AG04450 (cell line): Measurements from ENCODE around the gene CCDC86. TPM values are rescaled to one million over a fixed set of nuclear protein-coding genes. Genes with fewer than 3 reads are reported as not detected.

ENCODE experiments used
- CTCF ChIA-PET: fragments of 300-600, 350-600 bp; formaldehyde crosslinking; extraction: SDS; loops from one replicate; lab custom pipeline; 2022; ENCODE audit warnings: antibody characterized with exemption, inconsistent platforms; lab: Charles Lee
- POLR2A ChIA-PET: fragments of 350-600 bp; formaldehyde crosslinking; extraction: SDS; loops from one replicate; lab custom pipeline; 2021; ENCODE audit warnings: antibody characterized with exemption, inconsistent platforms; lab: Yijun Ruan, JAX
- DNase-seq: peaks from one replicate; pipeline ENCODE4 v3.0.0-alpha.2; 2011; ENCODE audit warnings: low read depth, low spot score
- H3K27ac ChIP-seq: one replicate; pipeline ENCODE4 v1.5.1; 2012; ENCODE audit warnings: low read depth, low read length, control low read depth
- H3K27me3 ChIP-seq: one replicate; pipeline ENCODE4 v1.6.0; 2012; ENCODE audit warnings: low read length; ENCODE audit not compliant: control insufficient read depth, insufficient read depth
- H3K4me3 ChIP-seq: 2 replicates; pipeline ENCODE4 v1.5.1; 2011; ENCODE audit warnings: mild to moderate bottlenecking, low read depth, low read length, control low read depth
- H3K9me3 ChIP-seq: 2 replicates; pipeline ENCODE4 v1.5.1; 2012; ENCODE audit warnings: low read length; ENCODE audit not compliant: control insufficient read depth, insufficient read depth
- polyA plus RNA-seq: library from polyadenylated mRNA; depleted of rRNA; stranded (reverse); fragments of >200 nt; gene quantifications from 2 replicates; pipeline ENCODE4 v1.2.3, GENCODE V29; 2011
- TF ChIP-seq, protein P1 (sequence below): IDR thresholded peaks from 2 replicates; pipeline ENCODE4 v1.5.1; 2011; ENCODE audit warnings: low read depth, low read length, control low read depth, inconsistent platforms

The CCDC86 gene
- polyA plus RNA-seq, 1 experiment = 15.2 TPM

GRCh38 chr11:60879104-60879503 lies 37.2 kb downstream of the CCDC86 start:
- no peak overlapping the region for H3K27ac ChIP-seq
- H3K4me3 ChIP-seq = no peak overlapping the region
- TF ChIP-seq, protein P1, sequence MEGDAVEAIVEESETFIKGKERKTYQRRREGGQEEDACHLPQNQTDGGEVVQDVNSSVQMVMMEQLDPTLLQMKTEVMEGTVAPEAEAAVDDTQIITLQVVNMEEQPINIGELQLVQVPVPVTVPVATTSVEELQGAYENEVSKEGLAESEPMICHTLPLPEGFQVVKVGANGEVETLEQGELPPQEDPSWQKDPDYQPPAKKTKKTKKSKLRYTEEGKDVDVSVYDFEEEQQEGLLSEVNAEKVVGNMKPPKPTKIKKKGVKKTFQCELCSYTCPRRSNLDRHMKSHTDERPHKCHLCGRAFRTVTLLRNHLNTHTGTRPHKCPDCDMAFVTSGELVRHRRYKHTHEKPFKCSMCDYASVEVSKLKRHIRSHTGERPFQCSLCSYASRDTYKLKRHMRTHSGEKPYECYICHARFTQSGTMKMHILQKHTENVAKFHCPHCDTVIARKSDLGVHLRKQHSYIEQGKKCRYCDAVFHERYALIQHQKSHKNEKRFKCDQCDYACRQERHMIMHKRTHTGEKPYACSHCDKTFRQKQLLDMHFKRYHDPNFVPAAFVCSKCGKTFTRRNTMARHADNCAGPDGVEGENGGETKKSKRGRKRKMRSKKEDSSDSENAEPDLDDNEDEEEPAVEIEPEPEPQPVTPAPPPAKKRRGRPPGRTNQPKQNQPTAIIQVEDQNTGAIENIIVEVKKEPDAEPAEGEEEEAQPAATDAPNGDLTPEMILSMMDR = no peak
- no peaks in the 10 kb centered on the region for H3K9me3 ChIP-seq
- ChIA-PET CTCF (no interaction called here), POLR2A (no interaction called here)
- no peak for DNase-seq
- H3K27me3 ChIP-seq = no peaks in the 10 kb centered on the region

- TF ChIP-seq, protein P1 = no peak
- no peaks in the 10 kb centered on the region for H3K9me3 ChIP-seq
- ChIA-PET POLR2A (no interaction called here), CTCF (no interaction called here)
- no peak overlapping the region for H3K4me3 ChIP-seq
- no peak overlapping the region for H3K27ac ChIP-seq
- no peak for DNase-seq
- H3K27me3 ChIP-seq = no peaks in the 10 kb centered on the region
Observed at GRCh38 chr11:60879971-60880588, 38.2 kb downstream of the CCDC86 start.

DNA sequence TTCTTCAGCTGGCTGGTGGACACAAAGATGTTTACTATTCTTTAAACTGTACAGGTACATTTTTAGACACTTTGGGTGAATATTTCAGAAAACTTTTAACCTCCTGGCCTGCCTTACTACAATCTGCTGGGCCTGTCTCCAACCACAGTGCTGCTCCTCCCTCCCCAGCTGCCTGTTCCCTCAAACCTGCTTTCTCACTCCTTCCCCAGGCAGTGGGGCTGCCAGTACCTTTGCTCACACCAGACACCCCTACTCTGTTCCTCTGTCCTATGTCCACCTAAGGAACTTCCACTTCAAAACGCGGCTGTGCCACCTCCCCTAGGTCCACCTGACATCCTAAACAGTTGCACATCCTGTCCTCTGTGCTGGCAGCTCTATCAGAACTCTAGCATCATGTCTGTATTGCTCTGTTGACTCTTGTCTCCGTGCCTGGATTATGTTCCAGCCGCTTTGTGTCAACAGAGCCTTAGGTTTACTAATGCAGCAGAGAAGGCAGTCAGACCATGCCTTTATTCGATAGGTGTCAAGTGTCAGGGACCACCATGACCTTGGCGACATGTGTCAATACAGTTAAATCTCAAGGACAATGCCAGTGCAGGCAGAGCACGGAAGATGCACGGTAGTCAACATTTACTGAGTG lies 38.9 kb downstream of the CCDC86 start:
- DNase-seq = no peak
- CTCF ChIA-PET = no interaction called here
- no peak overlapping the region for H3K4me3 ChIP-seq
- no peaks in the 10 kb centered on the region for H3K27me3 ChIP-seq
- H3K9me3 ChIP-seq = no peaks in the 10 kb centered on the region
- no peak overlapping the region for H3K27ac ChIP-seq
- TF ChIP-seq, protein P1 = no peak
- POLR2A ChIA-PET = no interaction called here

DNA sequence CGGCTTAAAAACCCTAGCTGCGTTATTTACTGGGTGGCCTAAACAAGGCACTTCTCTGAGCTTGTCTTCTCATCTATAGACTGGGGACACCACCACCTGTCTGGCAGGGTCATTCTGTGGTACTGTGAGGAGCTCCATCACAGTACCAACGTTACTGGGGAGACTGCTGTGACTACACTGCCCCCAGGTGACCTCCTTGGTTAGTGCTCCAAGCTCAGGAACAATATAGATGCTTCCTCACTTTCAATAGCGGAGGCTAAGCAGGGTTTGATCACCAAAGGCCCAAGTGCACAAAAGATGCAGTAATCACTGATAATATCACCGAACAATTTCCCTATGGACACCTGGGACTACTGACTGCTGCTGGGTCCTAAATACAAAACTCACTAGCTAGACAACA lies 45.6 kb downstream of the CCDC86 start:
- ChIA-PET CTCF (interaction anchor here (0.6 to 5.9 kb wide), 30 partner anchors 10 to 299 kb away, joined by 3 to 295 read pairs (median 5); partner anchors contain the start of genes CCDC86 and TMEM109), POLR2A (interaction anchor here (1.1 kb wide), 2 partner anchors 15 to 57 kb away, joined by 5 to 6 read pairs; no protein-coding TSS in a partner anchor)
- H3K4me3 ChIP-seq = no peak overlapping the region

GRCh38 chr11:60889869-60890311 lies 48.0 kb downstream of the CCDC86 start:
- H3K27ac ChIP-seq = no peak overlapping the region
- no peak overlapping the region for H3K4me3 ChIP-seq
- TF ChIP-seq, protein P1 = no peak
- CTCF ChIA-PET = interaction anchor here (1.3 to 5.9 kb wide), 3 partner anchors 8 to 114 kb away, joined by 3 to 295 read pairs (median 76); no protein-coding TSS in a partner anchor
- POLR2A ChIA-PET = no interaction called here
- no peaks in the 10 kb centered on the region for H3K9me3 ChIP-seq
- no peaks in the 10 kb centered on the region for H3K27me3 ChIP-seq
- no peak for DNase-seq

More for the DNA sequence above, 45.6 kb downstream of the CCDC86 start:
- DNase-seq = no peak
- H3K27ac ChIP-seq = no peak overlapping the region
- no peaks in the 10 kb centered on the region for H3K9me3 ChIP-seq
- TF ChIP-seq, protein P1 = peak; percentile 80
- H3K27me3 ChIP-seq = no peaks in the 10 kb centered on the region
